Mammary epithelial cell (primary cell): ENCODE data around the gene NCOA5.

ENCODE experiments used
- EZH2 ChIP-seq: IDR thresholded peaks from 2 replicates; pipeline ENCODE4 v1.6.1; 2012; ENCODE audit warnings: low read length, inconsistent platforms, borderline replicate concordance
- TF ChIP-seq, protein P1 (sequence below), 2 donors: IDR thresholded peaks in 1 of 2; conservative IDR thresholded peaks in 1 of 2; 2 replicates each; pipeline ENCODE4 v1.5.1; 2011 to 2012; ENCODE audit warnings: inconsistent platforms in 2 of 2, low read length in 2 of 2, mild to moderate bottlenecking in 2 of 2, control low read depth in 1 of 2, low read depth in 1 of 2; ENCODE audit not compliant: insufficient read depth in 1 of 2; ENCODE audit errors: extremely low read depth in 1 of 2

DNA sequence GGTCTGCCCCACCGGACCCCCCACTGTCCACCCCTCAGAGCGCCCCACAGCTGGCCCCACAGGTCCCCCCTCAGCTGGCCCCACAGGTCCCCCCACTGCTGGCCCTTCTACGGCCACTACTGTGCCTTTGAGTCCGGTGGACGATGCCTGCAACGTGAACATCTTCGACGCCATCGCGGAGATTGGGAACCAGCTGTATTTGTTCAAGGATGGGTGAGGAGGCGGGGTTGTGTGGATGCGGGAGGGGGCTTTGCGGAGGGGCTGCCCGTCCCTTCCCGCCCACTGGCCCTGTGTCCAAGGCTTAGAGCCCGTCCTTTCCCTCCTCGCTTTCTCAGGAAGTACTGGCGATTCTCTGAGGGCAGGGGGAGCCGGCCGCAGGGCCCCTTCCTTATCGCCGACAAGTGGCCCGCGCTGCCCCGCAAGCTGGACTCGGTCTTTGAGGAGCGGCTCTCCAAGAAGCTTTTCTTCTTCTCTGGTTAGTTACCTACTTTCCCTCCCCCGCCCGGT is 76.4 kb downstream of the NCOA5 start:
- TF ChIP-seq, protein P1, sequence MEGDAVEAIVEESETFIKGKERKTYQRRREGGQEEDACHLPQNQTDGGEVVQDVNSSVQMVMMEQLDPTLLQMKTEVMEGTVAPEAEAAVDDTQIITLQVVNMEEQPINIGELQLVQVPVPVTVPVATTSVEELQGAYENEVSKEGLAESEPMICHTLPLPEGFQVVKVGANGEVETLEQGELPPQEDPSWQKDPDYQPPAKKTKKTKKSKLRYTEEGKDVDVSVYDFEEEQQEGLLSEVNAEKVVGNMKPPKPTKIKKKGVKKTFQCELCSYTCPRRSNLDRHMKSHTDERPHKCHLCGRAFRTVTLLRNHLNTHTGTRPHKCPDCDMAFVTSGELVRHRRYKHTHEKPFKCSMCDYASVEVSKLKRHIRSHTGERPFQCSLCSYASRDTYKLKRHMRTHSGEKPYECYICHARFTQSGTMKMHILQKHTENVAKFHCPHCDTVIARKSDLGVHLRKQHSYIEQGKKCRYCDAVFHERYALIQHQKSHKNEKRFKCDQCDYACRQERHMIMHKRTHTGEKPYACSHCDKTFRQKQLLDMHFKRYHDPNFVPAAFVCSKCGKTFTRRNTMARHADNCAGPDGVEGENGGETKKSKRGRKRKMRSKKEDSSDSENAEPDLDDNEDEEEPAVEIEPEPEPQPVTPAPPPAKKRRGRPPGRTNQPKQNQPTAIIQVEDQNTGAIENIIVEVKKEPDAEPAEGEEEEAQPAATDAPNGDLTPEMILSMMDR (conservative IDR thresholded peaks at IDR 0.05 in 1 of 2, IDR thresholded peaks at IDR 0.05 in 1 of 2; ENCODE audit: extremely low read depth in 1 of 2, insufficient read depth in 1 of 2, low read depth in 1 of 2, low read length in 2 of 2) = no peak
- TF ChIP-seq EZH2 = no peak
